Activated CD8-positive, alpha-beta memory T cell treated with anti-CD3 and anti-CD28 coated beads, Interleukin-2, amount 50 U/mL, for 4 hours (primary cell): ENCODE data around the gene ASB11.
"Not testable (repeated sequence)": the region's sequence is repeated elsewhere in the genome, so short reads cannot be mapped to it uniquely, and the experiment has no call there.

Experiments used
- DNase-seq: peaks from one replicate; pipeline ENCODE4 v3.0.0-alpha.2; 2020

ASB11 gene

GRCh38 chrX:15315509-15315908 is at the start of gene ASB11:
Gene ASB11, minus strand, starts transcription at chrX:15315640. Its CDS starts 35 bp downstream, at chrX:15315605.
- DNase-seq: no peak

GRCh38 chrX:15359701-15360100 is 44.3 kb upstream of the ASB11 start:
- DNase-seq: no peak

GRCh38 chrX:15358533-15358932 is 43.1 kb upstream of the ASB11 start:
- DNase-seq: no peak

GRCh38 chrX:15356444-15356843 is 41.0 kb upstream of the ASB11 start:
- DNase-seq: no peak

GRCh38 chrX:15350329-15350996 is 35.0 kb upstream of the ASB11 start:
- no peak for DNase-seq

GRCh38 chrX:15349046-15349445 is 33.6 kb upstream of the ASB11 start:
- DNase-seq: no peak

- no peak for DNase-seq
These were observed 30.5 kb upstream of the ASB11 start for GRCh38 chrX:15345976-15346375.

GRCh38 chrX:15344106-15344505 is 28.7 kb upstream of the ASB11 start:
- no peak for DNase-seq

- no peak for DNase-seq
These were observed 27.6 kb upstream of the ASB11 start for GRCh38 chrX:15343075-15343476.

- no peak for DNase-seq
These were observed 25.4 kb upstream of the ASB11 start for GRCh38 chrX:15340867-15341266.

- peak; percentile 30 for DNase-seq
These were observed 20.6 kb upstream of the ASB11 start for GRCh38 chrX:15336023-15336413.

GRCh38 chrX:15335135-15336022 is 19.9 kb upstream of the ASB11 start, which contains the start of gene PIGA:
Gene PIGA, minus strand, starts transcription at chrX:15335523. Its CDS starts 3,593 bp downstream, at chrX:15331930.
- peak; percentile 86 for DNase-seq

GRCh38 chrX:15334561-15334960 is 19.1 kb upstream of the ASB11 start:
- no peak for DNase-seq

GRCh38 chrX:15328821-15329220 is 13.4 kb upstream of the ASB11 start:
- DNase-seq: no peak

GRCh38 chrX:15328131-15328530 is 12.7 kb upstream of the ASB11 start:
- DNase-seq: no peak

- DNase-seq: no peak
These were observed 7.0 kb upstream of the ASB11 start for GRCh38 chrX:15322472-15322871.

- DNase-seq: no peak
These were observed 6.6 kb upstream of the ASB11 start for GRCh38 chrX:15322072-15322471.

- DNase-seq: no peak
These were observed 6.0 kb upstream of the ASB11 start for GRCh38 chrX:15321447-15321846.

- no peak for DNase-seq
These were observed 4.9 kb upstream of the ASB11 start for GRCh38 chrX:15320297-15320696.

GRCh38 chrX:15319075-15319474 is 3.6 kb upstream of the ASB11 start:
- no peak for DNase-seq

- DNase-seq: no peak
These were observed 968 bp downstream of the ASB11 start for GRCh38 chrX:15314472-15314871.

- no peak for DNase-seq
These were observed 4.3 kb downstream of the ASB11 start for GRCh38 chrX:15311119-15311518.

GRCh38 chrX:15310117-15310516 is 5.3 kb downstream of the ASB11 start:
- no peak for DNase-seq

- DNase-seq: not testable (repeated sequence)
These were observed 9.5 kb downstream of the ASB11 start for GRCh38 chrX:15305899-15306298.
